Lower lobe of right lung (tissue), 2 donors: ENCODE measurements around the gene MATR3. TPM values are rescaled to one million over a fixed set of nuclear protein-coding genes. Genes with fewer than 3 reads are reported as not detected.

Experiments
- ATAC-seq, 2 donors: fragments of 200-7000 bp; cut with Tn5 transposase; one replicate each; pipeline ENCODE4 v1.9.1; 2020 to 2022; ENCODE audit warnings: mild to moderate bottlenecking in 2 of 2, moderate library complexity in 2 of 2
- DNase-seq: peaks from one replicate; pipeline ENCODE4 v3.0.0-alpha.2; 2020
- H3K27ac ChIP-seq: fragments of 200-600 bp; one replicate; pipeline ENCODE4 v1.8.0; 2022
- H3K27me3 ChIP-seq: fragments of 200-600 bp; one replicate; pipeline ENCODE4 v1.8.0; 2022; ENCODE audit warnings: low read depth
- H3K36me3 ChIP-seq: fragments of 200-600 bp; one replicate; pipeline ENCODE4 v1.8.0; 2022; ENCODE audit warnings: mild to moderate bottlenecking
- H3K4me1 ChIP-seq: fragments of 200-600 bp; one replicate; pipeline ENCODE4 v1.8.0; 2022
- H3K4me3 ChIP-seq: fragments of 200-600 bp; one replicate; pipeline ENCODE4 v1.8.0; 2022; ENCODE audit warnings: mild to moderate bottlenecking
- H3K9me3 ChIP-seq: fragments of 200-600 bp; one replicate; pipeline ENCODE4 v1.8.0; 2022
- CTCF ChIP-seq: fragments of 200-600 bp; IDR thresholded peaks from one replicate; pipeline ENCODE4 v1.8.0; 2022; ENCODE audit warnings: antibody characterized with exemption, mild to moderate bottlenecking
- intact Hi-C: fragments of 100-400 bp; cut with DNase I; formaldehyde crosslinking; loops from one replicate; pipeline ENCODE4 v1.11.0; 2022
- total RNA-seq: library from RNA; stranded (reverse); fragmentation: NEBNext Ultra II Directional; extraction: Animal tissue kit (Norgen Biotek cat#: 25700); gene quantifications from one replicate; pipeline ENCODE4 v1.2.1, GENCODE V29; 2021
- donor health status: DM: no; HTN: yes; CAD: no; lungs with severe emphysema.

The MATR3 gene
- total RNA-seq, 1 donor from 2014 or later = 176 TPM

- intact Hi-C loops = no loop called here
- Histone ChIP-seq H3K4me1 (peaks cover 17% of the 10 kb centered on the region), H3K36me3 (peaks cover 41% of the 10 kb centered on the region), H3K27me3 (no peaks in the 10 kb centered on the region), H3K27ac (no peak overlapping the region), H3K9me3 (no peaks in the 10 kb centered on the region), H3K4me3 (no peak overlapping the region)
- DNase-seq (no peak), ATAC-seq (no peak)
- TF ChIP-seq CTCF = no peak
These were observed 68.4 kb downstream of the MATR3 start for GRCh38 chr5:139361835-139362429.

GRCh38 chr5:139363937-139364336, 70.4 kb downstream of the MATR3 start:
- no peaks in the 10 kb centered on the region for H3K9me3 ChIP-seq
- DNase-seq (no peak), ATAC-seq (no peak)
- no peaks in the 10 kb centered on the region for H3K27me3 ChIP-seq
- no peak overlapping the region for H3K27ac ChIP-seq
- intact Hi-C loops = no loop called here
- H3K4me3 ChIP-seq = no peak overlapping the region
- H3K4me1 ChIP-seq = peaks cover 2% of the 10 kb centered on the region
- TF ChIP-seq CTCF = no peak
- H3K36me3 ChIP-seq = peaks cover 61% of the 10 kb centered on the region

GRCh38 chr5:139364466-139364865, 70.9 kb downstream of the MATR3 start:
- peaks cover 66% of the 10 kb centered on the region for H3K36me3 ChIP-seq
- intact Hi-C loops = no loop called here
- H3K4me3 ChIP-seq = no peak overlapping the region
- no peaks in the 10 kb centered on the region for H3K4me1 ChIP-seq
- no peak for TF ChIP-seq CTCF
- H3K9me3 ChIP-seq = no peaks in the 10 kb centered on the region
- no peak for ATAC-seq
- DNase-seq = no peak
- no peak overlapping the region for H3K27ac ChIP-seq
- no peaks in the 10 kb centered on the region for H3K27me3 ChIP-seq

- intact Hi-C loops = no loop called here
- ATAC-seq = no peak
These were observed 75.1 kb downstream of the MATR3 start for GRCh38 chr5:139368613-139369012.

GRCh38 chr5:139369181-139369580, 75.6 kb downstream of the MATR3 start:
- no peaks in the 10 kb centered on the region for H3K9me3 ChIP-seq
- H3K36me3 ChIP-seq = peaks cover 96% of the 10 kb centered on the region
- H3K4me3 ChIP-seq = no peak overlapping the region
- H3K27ac ChIP-seq = no peak overlapping the region
- TF ChIP-seq CTCF = no peak
- intact Hi-C loops = no loop called here
- H3K4me1 ChIP-seq = no peaks in the 10 kb centered on the region
- DNase-seq (no peak), ATAC-seq (no peak)
- no peaks in the 10 kb centered on the region for H3K27me3 ChIP-seq

More at GRCh38 chr5:139368613-139369012, 75.1 kb downstream of the MATR3 start:
- no peaks in the 10 kb centered on the region for H3K27me3 ChIP-seq
- DNase-seq = no peak
- H3K4me1 ChIP-seq = no peaks in the 10 kb centered on the region
- H3K4me3 ChIP-seq = no peak overlapping the region
- peaks cover 96% of the 10 kb centered on the region for H3K36me3 ChIP-seq
- no peak for TF ChIP-seq CTCF
- no peak overlapping the region for H3K27ac ChIP-seq
- H3K9me3 ChIP-seq = no peaks in the 10 kb centered on the region
